Kidney (tissue), 14 donors: ENCODE data around the gene ANO2. TPM values are rescaled to one million over a fixed set of nuclear protein-coding genes. Genes with fewer than 3 reads are reported as not detected.
A peak's percentile ranks its signal among the peaks of the same experiment; 100 is the strongest.

Experiments used
- DNase-seq, 5 donors: peaks; one replicate each; pipeline ENCODE4 v3.0.0-alpha.2; 2013 to 2020
- FAIRE-seq: peaks from 2 replicates; lab custom pipeline; 2012; peaks lifted over from hg19 to GRCh38; lab: Jason Lieb, UNC
- H3K27ac ChIP-seq, 2 donors: one replicate each; pipeline ENCODE4 v1.7.0; 2013; ENCODE audit warnings: low read depth in 2 of 2, low read length in 2 of 2, inconsistent platforms in 1 of 2
- H3K27me3 ChIP-seq: one replicate; pipeline ENCODE4 v1.7.1; 2013; ENCODE audit warnings: low read length, inconsistent platforms; ENCODE audit not compliant: control insufficient read depth, insufficient read depth
- H3K36me3 ChIP-seq, 3 donors: one replicate each; pipeline versions ENCODE4 v1.7.0 to v1.7.1; 2013; ENCODE audit warnings: low read length in 3 of 3, control low read depth in 1 of 3, inconsistent platforms in 1 of 3; ENCODE audit not compliant: insufficient read depth in 3 of 3, control insufficient read depth in 2 of 3
- H3K4me1 ChIP-seq, 3 donors: one replicate each; pipeline versions ENCODE4 v1.7.0 to v1.7.1; 2013; ENCODE audit warnings: low read length in 3 of 3, inconsistent platforms in 1 of 3, low read depth in 1 of 3; ENCODE audit not compliant: control insufficient read depth in 2 of 3, insufficient read depth in 2 of 3
- H3K4me3 ChIP-seq, 3 donors: one replicate each; pipeline versions ENCODE4 v1.7.0 to v1.8.1; 2013; ENCODE audit warnings: low read length in 3 of 3, control low read depth in 1 of 3, inconsistent platforms in 1 of 3
- H3K9ac ChIP-seq, 3 donors: one replicate each; pipeline versions ENCODE4 v1.7.0 to v1.7.1; 2013; ENCODE audit warnings: low read length in 3 of 3, control low read depth in 1 of 3, inconsistent platforms in 1 of 3
- H3K9me3 ChIP-seq, 3 donors: one replicate each; pipeline versions ENCODE4 v1.7.0 to v1.7.1; 2013; ENCODE audit warnings: low read length in 3 of 3, control low read depth in 1 of 3, inconsistent platforms in 1 of 3; ENCODE audit not compliant: control insufficient read depth in 2 of 3, insufficient read depth in 1 of 3
- CTCF ChIP-seq: IDR thresholded peaks from 3 replicates; pipeline ENCODE4 v1.5.1; 2012; ENCODE audit warnings: mild to moderate bottlenecking, moderate library complexity, borderline replicate concordance; ENCODE audit not compliant: insufficient read depth; ENCODE audit errors: extremely low read depth
- intact Hi-C: fragments of 100-400 bp; cut with DNase I; formaldehyde crosslinking; loops from one replicate; pipeline ENCODE4 v1.11.1; 2022
- polyA plus RNA-seq: library from polyadenylated mRNA; stranded (reverse); fragments of 350-450 nt; fragmentation: Illumina TruSeq; extraction: RNeasy Lipid Tissue Mini Kit (QIAGEN cat#74804); gene quantifications from one replicate; pipeline ENCODE4 v1.2.3, GENCODE V29; 2014; ENCODE audit warnings: low read depth, low replicate concordance; ENCODE audit not compliant: insufficient read depth
- total RNA-seq: library from RNA; stranded (reverse); fragmentation: NEBNext Ultra II Directional; extraction: Animal tissue kit (Norgen Biotek cat#: 25700); gene quantifications from one replicate; pipeline ENCODE4 v1.2.1, GENCODE V29; 2021
- donor health status: control.
- donor health status: control.
- donor health status: control.
- donor health status: control.
- donor health status: control.
- donor health status: DM: yes; HTN: yes; CAD: no.
- donor health status: Normal renal cell carcinoma (clear cell type).

The ANO2 gene
- total and polyA plus RNA-seq, 2 donors from 2014 or later = 0.34 to 4.4 TPM

GRCh38 chr12:5706247-5706646, 238.8 kb downstream of the ANO2 start:
- H3K27ac ChIP-seq = no peak overlapping the region
- DNase-seq (no peak), FAIRE-seq (no peak)
- H3K9ac ChIP-seq = no peak overlapping the region
- H3K27me3 ChIP-seq = no peaks in the 10 kb centered on the region
- intact Hi-C loops = no loop called here
- TF ChIP-seq CTCF = no peak
- H3K9me3 ChIP-seq = no peaks in the 10 kb centered on the region
- no peak overlapping the region for H3K4me3 ChIP-seq
- H3K36me3 ChIP-seq = no peaks in the 10 kb centered on the region
- H3K4me1 ChIP-seq = no peaks in the 10 kb centered on the region

- H3K4me3 ChIP-seq = no peak overlapping the region
- TF ChIP-seq CTCF = no peak
- H3K36me3 ChIP-seq = no peaks in the 10 kb centered on the region
- H3K27ac ChIP-seq = no peak overlapping the region
- no peaks in the 10 kb centered on the region for H3K27me3 ChIP-seq
- no peaks in the 10 kb centered on the region for H3K9me3 ChIP-seq
- H3K4me1 ChIP-seq = no peaks in the 10 kb centered on the region
- FAIRE-seq = no peak
- intact Hi-C loops = no loop called here
- no peak for DNase-seq
- H3K9ac ChIP-seq = no peak overlapping the region
Measured at GRCh38 chr12:5705791-5706190, 239.3 kb downstream of the ANO2 start.

GRCh38 chr12:5694759-5695409, 250.2 kb downstream of the ANO2 start:
- no peaks in the 10 kb centered on the region for H3K36me3 ChIP-seq
- no peaks in the 10 kb centered on the region for H3K27me3 ChIP-seq
- no peak overlapping the region for H3K4me3 ChIP-seq
- intact Hi-C loops = no loop called here
- no peaks in the 10 kb centered on the region for H3K9me3 ChIP-seq
- DNase-seq = peak in 1 of 5 donors; percentile 25
- FAIRE-seq = peak; percentile 15
- TF ChIP-seq CTCF = no peak
- no peak overlapping the region for H3K9ac ChIP-seq
- H3K4me1 ChIP-seq = no peaks in the 10 kb centered on the region
- H3K27ac ChIP-seq = no peak overlapping the region

GRCh38 chr12:5692850-5693249, 252.2 kb downstream of the ANO2 start:
- Histone ChIP-seq H3K27me3 (no peaks in the 10 kb centered on the region), H3K27ac (no peak overlapping the region), H3K9ac (no peak overlapping the region), H3K9me3 (no peaks in the 10 kb centered on the region), H3K4me1 (no peaks in the 10 kb centered on the region), H3K4me3 (no peak overlapping the region), H3K36me3 (no peaks in the 10 kb centered on the region)
- FAIRE-seq (no peak), DNase-seq (no peak)
- no peak for TF ChIP-seq CTCF
- intact Hi-C loops = no loop called here
